Gastroesophageal sphincter (tissue), 4 donors: Measurements from ENCODE around the gene SLC9A1. TPM values are rescaled to one million over a fixed set of nuclear protein-coding genes. Genes with fewer than 3 reads are reported as not detected.

ENCODE experiments used
- ATAC-seq: fragments of 150-250 bp; one replicate; pipeline ENCODE4 v1.9.1; 2016; ENCODE audit warnings: mild to moderate bottlenecking, moderate library complexity
- H3K27ac ChIP-seq, 4 donors: fragments of 200-600 bp; sonication (generic) in 3 of 4; 1 replicate in 3 of 4; 2 replicates in 1 of 4; pipeline ENCODE4 v1.5.1; 2016 to 2019
- H3K27me3 ChIP-seq: fragments of 200-600 bp; sonication (generic); one replicate; pipeline ENCODE4 v1.5.1; 2019
- H3K36me3 ChIP-seq, 2 donors: fragments of 200-600 bp; sonication (generic); one replicate each; pipeline ENCODE4 v1.5.1; 2019; ENCODE audit warnings: control low read depth in 1 of 2
- H3K4me1 ChIP-seq, 3 donors: fragments of 200-600 bp; sonication (generic); 1 replicate in 2 of 3; 2 replicates in 1 of 3; pipeline ENCODE4 v1.5.1; 2016 to 2019; ENCODE audit warnings: control low read depth in 2 of 3
- H3K4me3 ChIP-seq, 2 donors: fragments of 200-600 bp; sonication (generic); one replicate each; pipeline ENCODE4 v1.5.1; 2019; ENCODE audit warnings: mild to moderate bottlenecking in 1 of 2, moderate library complexity in 1 of 2
- H3K9me3 ChIP-seq, 3 donors: fragments of 200-600 bp; sonication (generic); one replicate each; pipeline ENCODE4 v1.5.1; 2017 to 2019; ENCODE audit warnings: control low read depth in 2 of 3
- CTCF ChIP-seq, 4 experiments: fragments of 200-600 bp in 2 of 4; fragments of 450-650 bp in 2 of 4; sonication (generic) in 1 of 4; IDR thresholded peaks; one replicate each; pipeline ENCODE4 v1.5.1; 2017 to 2019; ENCODE audit warnings: antibody characterized with exemption in 4 of 4, mild to moderate bottlenecking in 2 of 4, moderate library complexity in 2 of 4
- EP300 ChIP-seq: sonication (generic); formaldehyde crosslinking; IDR thresholded peaks from one replicate; pipeline ENCODE4 v1.6.1; 2017; ENCODE audit warnings: antibody characterized with exemption, mild to moderate bottlenecking
- POLR2A ChIP-seq, 2 donors: fragments of 450-650 bp; IDR thresholded peaks; one replicate each; pipeline ENCODE4 v1.6.1; 2017; ENCODE audit warnings: antibody characterized with exemption in 2 of 2, mild to moderate bottlenecking in 2 of 2, moderate library complexity in 1 of 2
- POLR2AphosphoS5 ChIP-seq: sonication (generic); formaldehyde crosslinking; IDR thresholded peaks from one replicate; pipeline ENCODE4 v1.6.1; 2017; ENCODE audit warnings: antibody characterized with exemption
- WGBS, 2 donors: methylation state at CpG; one replicate each; pipeline ENCODE4 v1.1.5; 2018; ENCODE audit warnings: low coverage in 1 of 2; 5-methylcytosine and 5-hydroxymethylcytosine counted together
- total RNA-seq, 4 donors: library from RNA; depleted of rRNA; stranded (reverse); fragments of >200 nt; gene quantifications; one replicate each; pipeline ENCODE4 v1.1.0, GENCODE V29; 2016

The SLC9A1 gene
- total RNA-seq, 4 donors from 2014 or later, result 7.2 to 27.8 (median 17.1) TPM

- no peaks in the 10 kb centered on the region for H3K27me3 ChIP-seq
- no peak overlapping the region for H3K27ac ChIP-seq
- no peaks in the 10 kb centered on the region for H3K9me3 ChIP-seq
- WGBS, 2 donors, result 97 to 100% methylated on average over 1 to 5 of the region's 7 CpGs
- peaks cover 0 to 53% of the 10 kb centered on the region in 2 donors for H3K36me3 ChIP-seq
- TF ChIP-seq CTCF (IDR thresholded peaks at IDR 0.05) (no peak), EP300 (no peak), POLR2A (IDR thresholded peaks at IDR 0.05) (no peak), POLR2AphosphoS5 (no peak)
- no peak for ATAC-seq
- no peak overlapping the region for H3K4me3 ChIP-seq
- peaks cover 0 to 23% (median 9%) of the 10 kb centered on the region in 3 donors for H3K4me1 ChIP-seq
Measured at GRCh38 chr1:27108588-27108987, 46.3 kb downstream of the SLC9A1 start.

- H3K27ac ChIP-seq, result no peak overlapping the region
- no peak for ATAC-seq
- H3K4me1 ChIP-seq, result peaks cover 0 to 21% (median 4%) of the 10 kb centered on the region in 3 donors
- H3K4me3 ChIP-seq, result no peak overlapping the region
- WGBS, 2 donors, result 78% methylated on average over 3 of the region's 7 CpGs; no CpG with 5 or more reads in 1 of the 2 donors
- peaks cover 0 to 52% of the 10 kb centered on the region in 2 donors for H3K36me3 ChIP-seq
- TF ChIP-seq POLR2A (IDR thresholded peaks at IDR 0.05) (no peak), POLR2AphosphoS5 (no peak), CTCF (IDR thresholded peaks at IDR 0.05) (no peak), EP300 (no peak)
- no peaks in the 10 kb centered on the region for H3K27me3 ChIP-seq
- no peaks in the 10 kb centered on the region for H3K9me3 ChIP-seq
Measured at GRCh38 chr1:27106561-27107323, 48.2 kb downstream of the SLC9A1 start.

- 80 to 100% methylated on average over 1 of the region's 2 CpGs for WGBS, 2 donors
- TF ChIP-seq CTCF (IDR thresholded peaks at IDR 0.05) (no peak), POLR2AphosphoS5 (no peak), EP300 (no peak), POLR2A (IDR thresholded peaks at IDR 0.05) (no peak)
- peaks cover 0 to 68% of the 10 kb centered on the region in 2 donors for H3K36me3 ChIP-seq
Measured at GRCh38 chr1:27105018-27105417, 49.9 kb downstream of the SLC9A1 start.

GRCh38 chr1:27103498-27103897, 51.4 kb downstream of the SLC9A1 start:
- 80% methylated on average over 1 of the region's 4 CpGs; no CpG with 5 or more reads in 1 of the 2 donors for WGBS, 2 donors
- Histone ChIP-seq H3K27me3 (no peaks in the 10 kb centered on the region), H3K36me3 (peaks cover 0 to 55% of the 10 kb centered on the region in 2 donors), H3K4me3 (no peak overlapping the region), H3K27ac (no peak overlapping the region), H3K4me1 (peaks cover 0 to 30% (median 16%) of the 10 kb centered on the region in 3 donors), H3K9me3 (no peaks in the 10 kb centered on the region)
- no peak for ATAC-seq
- TF ChIP-seq POLR2A (IDR thresholded peaks at IDR 0.05) (no peak), POLR2AphosphoS5 (no peak), EP300 (no peak), CTCF (IDR thresholded peaks at IDR 0.05) (no peak)

More at GRCh38 chr1:27105018-27105417, 49.9 kb downstream of the SLC9A1 start:
- no peak for ATAC-seq
- peaks cover 0 to 14% (median 2%) of the 10 kb centered on the region in 3 donors for H3K4me1 ChIP-seq
- no peaks in the 10 kb centered on the region for H3K9me3 ChIP-seq
- H3K4me3 ChIP-seq, result no peak overlapping the region
- no peaks in the 10 kb centered on the region for H3K27me3 ChIP-seq
- H3K27ac ChIP-seq, result no peak overlapping the region
